HG03469 (cell line): ENCODE results near the gene CORO1C.
A peak's percentile ranks its signal among the peaks of the same experiment; 100 is the strongest.
"Not testable (repeated sequence)": the region's sequence is repeated elsewhere in the genome, so short reads cannot be mapped to it uniquely, and the experiment has no call there.

Source experiments
- ATAC-seq: cut with Tn5 transposase; IDR thresholded peaks from one replicate; pipeline ENCODE4 v1.9.1; 2021; ENCODE audit warnings: mild to moderate bottlenecking, moderate library complexity, moderate number of reproducible peaks; ENCODE audit not compliant: unreplicated experiment

The CORO1C gene

GRCh38 chr12:108638141-108638827, 93.0 kb downstream of the CORO1C start:
- no peak for ATAC-seq

GRCh38 chr12:108637222-108637971, 93.9 kb downstream of the CORO1C start:
- ATAC-seq = no peak

GRCh38 chr12:108635997-108636808, 95.1 kb downstream of the CORO1C start:
- no peak for ATAC-seq

DNA sequence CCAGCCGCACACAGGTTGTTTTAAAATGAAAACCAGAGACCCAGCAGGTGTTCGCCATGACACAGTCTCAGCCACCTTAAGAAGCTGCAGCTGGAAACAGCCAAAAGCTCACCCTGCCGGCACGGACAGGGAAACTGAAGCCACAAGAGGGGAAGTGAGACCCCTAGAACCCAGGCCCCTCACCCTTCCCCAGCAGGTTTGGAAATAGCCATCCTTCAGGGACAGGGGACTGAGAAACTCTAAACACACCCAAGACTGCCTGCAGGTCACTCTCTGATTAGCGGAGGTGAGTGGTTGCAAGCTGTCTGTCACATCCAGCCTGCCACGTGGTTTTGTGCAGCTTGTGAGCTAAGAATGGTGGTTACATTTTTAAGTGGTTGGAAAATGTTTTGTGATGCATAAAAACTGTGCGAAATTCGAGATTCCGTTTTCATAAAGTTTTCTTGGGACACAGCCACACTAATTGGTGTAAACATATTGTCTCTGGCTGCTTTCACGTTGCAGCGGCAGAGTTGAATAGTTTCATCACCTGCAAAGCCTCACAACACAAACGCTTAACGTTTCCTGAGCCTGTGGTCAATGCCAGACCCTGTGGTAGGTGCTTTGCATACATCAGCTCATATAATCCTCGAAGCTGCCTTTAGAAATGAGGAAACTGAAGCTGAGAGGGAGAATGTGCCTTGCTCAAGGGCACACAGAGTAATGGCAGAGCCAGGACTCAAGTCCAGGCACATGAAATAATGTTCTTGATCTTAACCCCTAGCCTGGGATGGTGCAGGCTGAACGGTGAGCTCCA, 95.9 kb downstream of the CORO1C start:
- peak; percentile 36 for ATAC-seq

GRCh38 chr12:108634341-108634751, 97.0 kb downstream of the CORO1C start:
- no peak for ATAC-seq

- ATAC-seq = peak; percentile 29
These were observed 97.6 kb downstream of the CORO1C start, which contains the start of gene SELPLG for GRCh38 chr12:108633534-108634248. SELPLG (minus strand) TSS chr12:108633894; CDS start chr12:108624307, 9,587 bp downstream.

DNA sequence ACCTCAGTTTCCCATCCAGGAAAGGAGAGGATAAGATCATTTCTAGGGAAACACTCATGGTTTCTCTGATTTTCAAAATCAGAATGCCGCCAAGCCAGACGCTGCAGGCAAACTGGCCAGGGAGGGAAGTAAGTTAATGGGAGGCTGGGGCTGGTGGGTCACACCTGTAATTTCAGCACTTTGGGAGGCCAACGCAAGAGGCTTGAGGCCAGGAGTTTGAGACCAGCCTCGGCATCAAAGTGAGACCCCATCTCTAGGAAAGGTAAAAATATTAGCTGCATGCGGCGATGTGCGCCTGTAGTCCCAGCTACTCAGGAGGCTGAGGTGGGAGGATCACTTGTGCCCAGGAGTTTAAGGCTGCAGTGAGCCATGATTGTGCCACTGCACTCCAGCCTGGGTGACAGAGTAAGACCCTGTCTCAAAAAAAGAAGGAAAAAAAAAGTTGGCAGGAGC, 98.2 kb downstream of the CORO1C start:
- ATAC-seq = no peak

- not testable (repeated sequence) for ATAC-seq
These were observed 100.1 kb downstream of the CORO1C start for GRCh38 chr12:108631261-108631660.

DNA sequence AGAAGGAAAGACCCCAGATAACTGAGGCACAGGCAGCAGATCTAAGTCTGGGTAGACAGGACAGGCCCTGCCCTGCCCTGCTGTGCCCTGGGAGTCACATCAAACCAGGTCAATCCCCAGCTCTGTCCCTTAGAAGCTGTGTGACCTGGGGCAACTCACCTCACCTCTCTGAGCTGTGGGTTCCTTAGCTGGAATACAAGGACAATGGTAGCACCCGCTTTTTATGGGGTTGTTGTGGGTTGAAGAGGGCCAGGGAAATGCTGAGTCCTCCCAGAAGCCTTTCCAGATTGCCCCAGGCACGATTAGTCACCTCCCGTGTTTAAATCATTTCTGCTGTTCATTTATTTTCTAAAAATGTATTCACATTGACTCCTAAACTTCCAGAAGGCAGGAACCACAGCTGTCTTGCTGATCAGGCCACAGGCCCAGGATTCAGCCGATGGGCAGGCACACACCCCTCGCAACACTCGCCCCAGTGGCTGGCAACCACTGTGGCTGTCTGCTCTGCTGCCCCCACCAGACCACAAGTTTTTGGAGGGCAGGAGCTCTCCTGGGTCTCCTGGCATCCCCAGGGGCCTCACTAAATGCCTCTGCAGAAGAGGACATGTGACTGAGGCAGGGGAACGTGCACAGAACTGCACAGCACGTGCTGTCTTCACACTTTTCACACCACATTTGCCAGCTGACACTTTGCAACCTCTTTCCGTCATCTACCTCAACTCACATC, 100.7 kb downstream of the CORO1C start:
- ATAC-seq = no peak

DNA sequence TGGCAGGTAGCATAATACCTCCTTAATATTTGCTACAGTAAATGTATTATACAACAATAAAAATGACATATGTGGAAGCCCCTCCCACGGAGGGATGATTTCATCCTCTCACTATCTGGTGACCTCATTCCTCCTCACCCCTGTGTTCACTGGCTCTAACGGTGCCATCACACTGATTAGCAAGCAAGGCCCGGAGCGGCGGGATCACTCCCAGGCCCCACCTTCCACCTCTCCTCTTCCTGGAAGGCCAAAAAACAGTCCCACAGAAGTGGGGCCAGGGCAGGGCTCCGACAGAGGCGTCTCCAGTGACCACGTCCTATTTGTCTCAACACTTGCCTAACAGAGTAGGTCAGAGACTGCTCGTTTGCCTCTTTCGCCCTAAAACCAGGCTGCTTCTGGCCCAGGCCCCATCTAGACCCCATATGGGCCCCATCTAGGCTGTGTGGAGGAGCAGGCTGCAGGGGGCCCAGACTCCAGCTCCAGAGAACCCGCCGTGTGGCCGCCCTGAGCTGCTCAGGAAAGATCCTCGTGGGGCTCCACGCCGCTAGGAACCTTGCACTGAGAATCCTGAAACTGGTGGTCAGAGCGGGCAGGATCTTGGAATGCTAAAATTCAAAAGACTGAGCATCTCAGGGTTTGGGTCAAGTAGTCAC, 101.4 kb downstream of the CORO1C start:
- ATAC-seq = no peak

DNA sequence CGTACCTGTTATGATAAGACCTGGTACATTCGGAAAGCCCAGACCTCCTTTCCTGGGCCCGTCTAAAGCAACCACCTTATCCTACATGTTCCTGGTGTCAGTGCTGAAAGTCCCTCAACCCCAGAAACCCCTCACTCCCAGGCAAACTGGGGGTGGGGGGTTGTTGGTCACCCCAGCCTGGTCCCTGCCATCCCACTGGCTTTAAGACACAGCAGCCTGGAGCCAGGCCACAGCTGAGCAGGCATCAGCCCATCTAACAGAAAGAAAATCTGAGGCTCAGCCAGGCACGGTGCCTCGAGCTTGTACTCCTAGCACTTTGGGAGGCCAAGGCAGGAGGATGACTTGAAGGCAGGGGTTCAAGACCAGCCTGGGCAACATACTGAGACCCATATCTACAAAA, 102.2 kb downstream of the CORO1C start:
- no peak for ATAC-seq

- no peak for ATAC-seq
These were observed 104.0 kb downstream of the CORO1C start for GRCh38 chr12:108627134-108627920.

- no peak for ATAC-seq
These were observed 106.1 kb downstream of the CORO1C start for GRCh38 chr12:108625228-108625627.

GRCh38 chr12:108623577-108623976, 107.7 kb downstream of the CORO1C start:
- ATAC-seq = no peak

- no peak for ATAC-seq
These were observed 108.3 kb downstream of the CORO1C start for GRCh38 chr12:108622921-108623514.

DNA sequence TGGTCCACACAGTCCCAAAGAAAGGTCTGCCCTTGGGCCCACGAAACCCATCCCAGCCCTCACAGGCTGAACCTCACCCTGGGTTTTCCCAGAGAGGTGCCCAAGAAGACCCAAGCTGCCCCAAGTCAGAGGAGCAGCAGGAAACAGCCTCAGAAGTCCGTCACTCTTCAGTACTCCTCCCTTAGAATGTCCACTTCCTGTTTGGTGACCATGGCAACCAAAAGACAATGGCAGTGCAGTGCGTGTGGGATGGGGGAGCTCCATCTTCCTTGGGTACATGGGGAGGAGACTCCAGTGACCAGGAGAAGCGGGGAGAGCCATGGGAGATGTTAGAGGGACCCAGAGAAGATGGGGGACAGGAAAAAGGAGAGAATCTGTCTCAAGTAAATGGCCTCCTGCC, 108.9 kb downstream of the CORO1C start:
- no peak for ATAC-seq

DNA sequence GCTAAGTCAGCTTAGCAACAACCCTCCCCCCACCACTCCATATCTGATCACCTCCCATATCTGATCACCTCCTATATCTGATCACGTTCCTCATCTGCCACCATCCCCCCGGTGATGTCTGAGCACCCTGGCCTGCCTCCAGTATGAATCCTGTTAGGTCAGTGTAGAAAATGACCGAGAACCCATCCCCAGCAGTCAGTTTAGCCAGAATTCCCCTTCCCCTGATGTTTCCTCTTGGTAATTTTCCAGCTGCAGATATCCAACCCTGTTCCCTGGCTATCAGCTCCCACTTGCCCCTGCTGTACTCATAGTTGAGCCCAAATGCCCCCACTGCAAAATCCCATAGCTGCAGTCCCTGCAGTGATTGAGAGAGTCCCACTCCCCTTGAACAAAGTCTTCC, 110.2 kb downstream of the CORO1C start:
- ATAC-seq = no peak
